ENCODE data around the gene CNGB1.
"Not testable (repeated sequence)": the region's sequence is repeated elsewhere in the genome, so short reads cannot be mapped to it uniquely, and the experiment has no call there.

The CNGB1 gene

GRCh38 chr16:57970970-57971369 is at the start of gene CNGB1:
TSS of gene CNGB1 (minus strand) at chr16:57971128. CDS start at chr16:57967286, 3,842 bp downstream.
- no peak for FAIRE-seq

- FAIRE-seq: no peak
These were observed 49.1 kb upstream of the CNGB1 start for GRCh38 chr16:58019866-58020538.

GRCh38 chr16:58018803-58019202 is 47.9 kb upstream of the CNGB1 start:
- FAIRE-seq: no peak

- no peak for FAIRE-seq
These were observed 46.0 kb upstream of the CNGB1 start for GRCh38 chr16:58016840-58017446.

GRCh38 chr16:58013201-58013956 is 42.5 kb upstream of the CNGB1 start:
- FAIRE-seq: no peak

- no peak for FAIRE-seq
These were observed 41.6 kb upstream of the CNGB1 start for GRCh38 chr16:58012481-58012880.

GRCh38 chr16:58011652-58012051 is 40.7 kb upstream of the CNGB1 start:
- FAIRE-seq: no peak

- FAIRE-seq: no peak
These were observed 40.0 kb upstream of the CNGB1 start for GRCh38 chr16:58010886-58011285.

GRCh38 chr16:58009856-58010416 is 39.0 kb upstream of the CNGB1 start:
- FAIRE-seq: no peak

GRCh38 chr16:58004736-58005135 is 33.8 kb upstream of the CNGB1 start:
- FAIRE-seq: not testable (repeated sequence)

GRCh38 chr16:58002936-58003335 is 32.0 kb upstream of the CNGB1 start:
- no peak for FAIRE-seq

GRCh38 chr16:58002416-58002800 is 31.5 kb upstream of the CNGB1 start:
- FAIRE-seq: no peak

GRCh38 chr16:58001781-58002415 is 31.0 kb upstream of the CNGB1 start:
- no peak for FAIRE-seq

- FAIRE-seq: no peak
These were observed 30.1 kb upstream of the CNGB1 start, which contains the start of gene USB1 for GRCh38 chr16:58000706-58001676. TSS of gene USB1 (plus strand) at chr16:58001407. CDS start at chr16:58001484, 77 bp downstream.

- FAIRE-seq: no peak
These were observed 29.2 kb upstream of the CNGB1 start, which contains the start of gene ZNF319 for GRCh38 chr16:57999971-58000705. TSS of gene ZNF319 (minus strand) at chr16:58000672. CDS start at chr16:57998265, 2,407 bp downstream.

- FAIRE-seq: no peak
These were observed 28.5 kb upstream of the CNGB1 start for GRCh38 chr16:57999366-57999970.

- FAIRE-seq: no peak
These were observed 28.1 kb upstream of the CNGB1 start for GRCh38 chr16:57998992-57999365.

- FAIRE-seq: no peak
These were observed 27.6 kb upstream of the CNGB1 start for GRCh38 chr16:57998486-57998885.

GRCh38 chr16:57997528-57998265 is 26.8 kb upstream of the CNGB1 start:
- no peak for FAIRE-seq

- FAIRE-seq: no peak
These were observed 26.2 kb upstream of the CNGB1 start for GRCh38 chr16:57997176-57997527.
